ENCODE data around the gene IRAG1. TPM values are rescaled to one million over a fixed set of nuclear protein-coding genes. Genes with fewer than 3 reads are reported as not detected.
A peak's percentile ranks its signal among the peaks of the same experiment; 100 is the strongest.
"Not testable (repeated sequence)": the region's sequence is repeated elsewhere in the genome, so short reads cannot be mapped to it uniquely, and the experiment has no call there.

Gene IRAG1
- polyA plus RNA-seq, 2 donors, result 5.7 to 8.6 TPM

DNA sequence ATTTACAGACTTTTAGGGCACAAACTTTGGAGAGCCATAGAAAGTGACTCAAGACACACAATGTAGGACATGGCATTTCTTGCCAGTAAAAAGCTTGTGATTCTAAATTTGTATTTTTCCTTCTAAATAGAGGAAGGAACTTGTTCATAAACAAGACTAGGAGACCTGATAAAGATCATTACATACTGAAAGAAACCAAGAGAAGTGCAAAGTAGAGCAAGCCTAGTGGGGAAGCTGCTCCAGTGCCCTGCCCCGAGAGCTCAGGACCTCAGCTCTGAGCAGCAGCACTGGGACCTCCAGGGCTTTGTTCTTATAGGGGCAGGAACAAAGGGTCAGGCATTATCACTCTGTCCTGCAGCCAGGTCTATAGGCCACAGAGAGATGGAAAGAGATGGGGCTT lies 7.2 kb downstream of the IRAG1 start:
- peaks cover 0 to 3% of the 10 kb centered on the region in 2 donors for H3K4me1 ChIP-seq (ENCODE audit: control insufficient read depth in 2 of 2, insufficient read depth in 2 of 2, low read length in 1 of 2)
- no peaks in the 10 kb centered on the region for H3K9me3 ChIP-seq (ENCODE audit: control insufficient read depth in 2 of 2, insufficient read depth in 1 of 2, low read depth in 1 of 2, low read length in 1 of 2)
- no peaks in the 10 kb centered on the region for H3K27me3 ChIP-seq (ENCODE audit: control insufficient read depth in 1 of 2, insufficient read depth in 2 of 2, low read length in 2 of 2)
- H3K4me3 ChIP-seq (ENCODE audit: low read depth in 1 of 2, low read length in 2 of 2), result no peak overlapping the region
- H3K27ac ChIP-seq (ENCODE audit: low read depth in 2 of 2, low read length in 1 of 2), result no peak overlapping the region
- WGBS, 2 donors, result 67 to 68% methylated on average over 1 of the region's 1 CpG
- no peaks in the 10 kb centered on the region for H3K36me3 ChIP-seq (ENCODE audit: control insufficient read depth in 2 of 2, insufficient read depth in 2 of 2, low read length in 1 of 2)

DNA sequence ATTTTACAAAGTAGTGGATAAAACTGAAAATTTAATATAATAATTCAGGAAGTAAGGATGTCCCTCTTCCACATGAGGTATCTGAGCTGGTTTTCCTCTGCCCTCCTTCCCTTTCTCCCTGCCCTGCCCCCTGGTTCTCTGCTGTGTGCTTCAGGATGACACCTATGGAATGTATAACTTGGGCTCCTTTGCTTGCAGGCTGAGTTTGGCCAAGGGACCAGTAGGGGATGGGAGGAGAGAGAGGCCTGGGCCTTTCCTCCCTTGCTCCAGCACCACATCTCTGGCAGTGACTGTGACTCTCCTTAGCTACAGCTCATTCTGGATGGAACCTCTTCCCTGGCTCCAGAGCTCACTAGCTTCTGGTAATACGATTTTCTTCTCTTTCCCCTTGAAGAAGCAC lies 10.1 kb downstream of the IRAG1 start:
- Histone ChIP-seq H3K36me3 (ENCODE audit: control insufficient read depth in 2 of 2, insufficient read depth in 2 of 2, low read length in 1 of 2) (no peaks in the 10 kb centered on the region), H3K4me1 (ENCODE audit: control insufficient read depth in 2 of 2, insufficient read depth in 2 of 2, low read length in 1 of 2) (peaks cover 0 to 3% of the 10 kb centered on the region in 2 donors), H3K27ac (ENCODE audit: low read depth in 2 of 2, low read length in 1 of 2) (no peak overlapping the region), H3K27me3 (ENCODE audit: control insufficient read depth in 1 of 2, insufficient read depth in 2 of 2, low read length in 2 of 2) (no peaks in the 10 kb centered on the region), H3K4me3 (ENCODE audit: low read depth in 1 of 2, low read length in 2 of 2) (no peak overlapping the region), H3K9me3 (ENCODE audit: control insufficient read depth in 2 of 2, insufficient read depth in 1 of 2, low read depth in 1 of 2, low read length in 1 of 2) (no peaks in the 10 kb centered on the region)
- WGBS, 2 donors, result 48 to 64% methylated on average over 1 of the region's 1 CpG

GRCh38 chr11:10680956-10681487 lies 12.5 kb downstream of the IRAG1 start:
- Histone ChIP-seq H3K4me1 (ENCODE audit: control insufficient read depth in 2 of 2, insufficient read depth in 2 of 2, low read length in 1 of 2) (no peaks in the 10 kb centered on the region), H3K36me3 (ENCODE audit: control insufficient read depth in 2 of 2, insufficient read depth in 2 of 2, low read length in 1 of 2) (no peaks in the 10 kb centered on the region), H3K9me3 (ENCODE audit: control insufficient read depth in 2 of 2, insufficient read depth in 1 of 2, low read depth in 1 of 2, low read length in 1 of 2) (no peaks in the 10 kb centered on the region), H3K4me3 (ENCODE audit: low read depth in 1 of 2, low read length in 2 of 2) (no peak overlapping the region), H3K27me3 (ENCODE audit: control insufficient read depth in 1 of 2, insufficient read depth in 2 of 2, low read length in 2 of 2) (no peaks in the 10 kb centered on the region), H3K27ac (ENCODE audit: low read depth in 2 of 2, low read length in 1 of 2) (no peak overlapping the region)
- WGBS, 2 donors, result 89 to 90% methylated on average over 3 of the region's 3 CpGs

DNA sequence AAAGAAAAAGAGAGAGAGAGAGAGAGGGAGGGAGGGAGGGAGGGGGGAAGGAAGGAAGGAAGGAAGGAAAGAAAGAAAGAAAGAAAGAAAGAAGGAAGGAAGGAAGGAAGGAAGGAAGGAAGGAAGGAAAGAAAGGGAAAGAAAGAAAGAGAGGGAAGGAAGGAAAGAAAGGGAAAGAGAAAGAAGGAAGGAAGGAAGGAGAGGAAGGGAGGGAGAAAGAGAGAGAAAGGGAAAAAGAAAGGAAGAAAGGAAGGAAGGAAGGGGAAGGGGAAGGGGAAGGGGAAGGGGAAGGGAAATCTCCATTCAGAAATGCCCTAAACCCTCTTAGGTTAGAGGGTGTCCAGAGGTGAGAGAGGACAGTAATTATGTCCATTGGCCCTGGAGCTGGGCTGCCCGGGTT lies 13.3 kb downstream of the IRAG1 start:
- WGBS, 2 donors, result 88 to 90% methylated on average over 1 of the region's 1 CpG
- not testable (repeated sequence) for H3K27ac ChIP-seq (ENCODE audit: low read depth in 2 of 2, low read length in 1 of 2)

GRCh38 chr11:10679644-10680043 lies 13.9 kb downstream of the IRAG1 start:
- 53 to 67% methylated on average over 4 of the region's 4 CpGs for WGBS, 2 donors
- Histone ChIP-seq H3K4me3 (ENCODE audit: low read depth in 1 of 2, low read length in 2 of 2) (no peak overlapping the region), H3K9me3 (ENCODE audit: control insufficient read depth in 2 of 2, insufficient read depth in 1 of 2, low read depth in 1 of 2, low read length in 1 of 2) (no peaks in the 10 kb centered on the region), H3K4me1 (ENCODE audit: control insufficient read depth in 2 of 2, insufficient read depth in 2 of 2, low read length in 1 of 2) (no peaks in the 10 kb centered on the region), H3K27me3 (ENCODE audit: control insufficient read depth in 1 of 2, insufficient read depth in 2 of 2, low read length in 2 of 2) (no peaks in the 10 kb centered on the region), H3K36me3 (ENCODE audit: control insufficient read depth in 2 of 2, insufficient read depth in 2 of 2, low read length in 1 of 2) (no peaks in the 10 kb centered on the region), H3K27ac (ENCODE audit: low read depth in 2 of 2, low read length in 1 of 2) (no peak overlapping the region)

More for the DNA sequence above, 13.3 kb downstream of the IRAG1 start:
- not testable (repeated sequence) for H3K4me1 ChIP-seq (ENCODE audit: control insufficient read depth in 2 of 2, insufficient read depth in 2 of 2, low read length in 1 of 2); H3K27me3 ChIP-seq (ENCODE audit: control insufficient read depth in 1 of 2, insufficient read depth in 2 of 2, low read length in 2 of 2); H3K9me3 ChIP-seq (ENCODE audit: control insufficient read depth in 2 of 2, insufficient read depth in 1 of 2, low read depth in 1 of 2, low read length in 1 of 2); H3K36me3 ChIP-seq (ENCODE audit: control insufficient read depth in 2 of 2, insufficient read depth in 2 of 2, low read length in 1 of 2); H3K4me3 ChIP-seq (ENCODE audit: low read depth in 1 of 2, low read length in 2 of 2)

GRCh38 chr11:10678101-10678500 lies 15.5 kb downstream of the IRAG1 start:
- WGBS, 2 donors, result 70 to 78% methylated on average over 5 of the region's 5 CpGs
- no peaks in the 10 kb centered on the region for H3K9me3 ChIP-seq (ENCODE audit: control insufficient read depth in 2 of 2, insufficient read depth in 1 of 2, low read depth in 1 of 2, low read length in 1 of 2)
- H3K27ac ChIP-seq (ENCODE audit: low read depth in 2 of 2, low read length in 1 of 2), result no peak overlapping the region
- no peaks in the 10 kb centered on the region for H3K27me3 ChIP-seq (ENCODE audit: control insufficient read depth in 1 of 2, insufficient read depth in 2 of 2, low read length in 2 of 2)
- H3K36me3 ChIP-seq (ENCODE audit: control insufficient read depth in 2 of 2, insufficient read depth in 2 of 2, low read length in 1 of 2), result no peaks in the 10 kb centered on the region
- no peak overlapping the region for H3K4me3 ChIP-seq (ENCODE audit: low read depth in 1 of 2, low read length in 2 of 2)
- H3K4me1 ChIP-seq (ENCODE audit: control insufficient read depth in 2 of 2, insufficient read depth in 2 of 2, low read length in 1 of 2), result no peaks in the 10 kb centered on the region

- H3K4me1 ChIP-seq (ENCODE audit: control insufficient read depth in 2 of 2, insufficient read depth in 2 of 2, low read length in 1 of 2), result no peaks in the 10 kb centered on the region
- WGBS, 2 donors, result 71 to 74% methylated on average over 3 of the region's 3 CpGs
- no peaks in the 10 kb centered on the region for H3K9me3 ChIP-seq (ENCODE audit: control insufficient read depth in 2 of 2, insufficient read depth in 1 of 2, low read depth in 1 of 2, low read length in 1 of 2)
- no peaks in the 10 kb centered on the region for H3K27me3 ChIP-seq (ENCODE audit: control insufficient read depth in 1 of 2, insufficient read depth in 2 of 2, low read length in 2 of 2)
- H3K4me3 ChIP-seq (ENCODE audit: low read depth in 1 of 2, low read length in 2 of 2), result no peak overlapping the region
- H3K36me3 ChIP-seq (ENCODE audit: control insufficient read depth in 2 of 2, insufficient read depth in 2 of 2, low read length in 1 of 2), result no peaks in the 10 kb centered on the region
- H3K27ac ChIP-seq (ENCODE audit: low read depth in 2 of 2, low read length in 1 of 2), result no peak overlapping the region
Measured at GRCh38 chr11:10676919-10677318, 16.6 kb downstream of the IRAG1 start.

- Histone ChIP-seq H3K4me3 (ENCODE audit: low read depth in 1 of 2, low read length in 2 of 2) (no peak overlapping the region), H3K27ac (ENCODE audit: low read depth in 2 of 2, low read length in 1 of 2) (peak overlapping the region; percentile 57 to 66), H3K27me3 (ENCODE audit: control insufficient read depth in 1 of 2, insufficient read depth in 2 of 2, low read length in 2 of 2) (no peaks in the 10 kb centered on the region), H3K9me3 (ENCODE audit: control insufficient read depth in 2 of 2, insufficient read depth in 1 of 2, low read depth in 1 of 2, low read length in 1 of 2) (no peaks in the 10 kb centered on the region), H3K4me1 (ENCODE audit: control insufficient read depth in 2 of 2, insufficient read depth in 2 of 2, low read length in 1 of 2) (no peaks in the 10 kb centered on the region), H3K36me3 (ENCODE audit: control insufficient read depth in 2 of 2, insufficient read depth in 2 of 2, low read length in 1 of 2) (no peaks in the 10 kb centered on the region)
- 29 to 32% methylated on average over 10 of the region's 10 CpGs for WGBS, 2 donors
Measured at GRCh38 chr11:10674911-10675440, 18.6 kb downstream of the IRAG1 start.

GRCh38 chr11:10674440-10674855 lies 19.1 kb downstream of the IRAG1 start:
- H3K27me3 ChIP-seq (ENCODE audit: control insufficient read depth in 1 of 2, insufficient read depth in 2 of 2, low read length in 2 of 2), result no peaks in the 10 kb centered on the region
- H3K4me3 ChIP-seq (ENCODE audit: low read depth in 1 of 2, low read length in 2 of 2), result no peak overlapping the region
- H3K27ac ChIP-seq (ENCODE audit: low read depth in 2 of 2, low read length in 1 of 2), result peak overlapping the region; percentile 57 to 66
- H3K36me3 ChIP-seq (ENCODE audit: control insufficient read depth in 2 of 2, insufficient read depth in 2 of 2, low read length in 1 of 2), result no peaks in the 10 kb centered on the region
- H3K9me3 ChIP-seq (ENCODE audit: control insufficient read depth in 2 of 2, insufficient read depth in 1 of 2, low read depth in 1 of 2, low read length in 1 of 2), result no peaks in the 10 kb centered on the region
- H3K4me1 ChIP-seq (ENCODE audit: control insufficient read depth in 2 of 2, insufficient read depth in 2 of 2, low read length in 1 of 2), result no peaks in the 10 kb centered on the region
- WGBS, 2 donors, result 30 to 40% methylated on average over 6 of the region's 6 CpGs

DNA sequence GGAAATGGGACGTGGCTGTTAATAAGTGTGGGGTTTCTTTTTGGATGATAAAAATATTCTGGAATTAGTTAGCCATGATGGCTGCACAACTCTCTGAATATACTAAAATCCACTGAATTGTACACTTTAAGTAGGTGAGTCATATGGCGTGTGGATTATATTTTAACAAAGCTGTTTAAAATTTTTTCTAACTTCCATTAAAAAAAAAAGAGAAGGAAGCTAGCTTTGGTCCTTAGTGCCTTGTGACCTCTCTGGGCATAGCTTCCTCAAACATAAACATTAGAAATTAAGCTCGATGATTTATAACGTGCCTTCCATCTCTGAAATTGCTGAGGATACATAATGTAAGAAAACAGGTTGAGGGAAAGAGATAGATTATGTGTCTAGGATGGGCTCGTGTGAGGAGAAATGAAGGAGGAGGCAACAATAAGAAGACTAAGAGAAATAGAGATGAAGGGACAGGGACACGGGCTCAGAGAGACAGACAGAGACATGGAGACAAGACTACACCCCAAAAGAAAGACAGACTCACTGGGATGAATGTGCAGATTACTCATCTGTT lies 20.0 kb downstream of the IRAG1 start:
- Histone ChIP-seq H3K4me3 (ENCODE audit: low read depth in 1 of 2, low read length in 2 of 2) (no peak overlapping the region), H3K4me1 (ENCODE audit: control insufficient read depth in 2 of 2, insufficient read depth in 2 of 2, low read length in 1 of 2) (no peaks in the 10 kb centered on the region), H3K27me3 (ENCODE audit: control insufficient read depth in 1 of 2, insufficient read depth in 2 of 2, low read length in 2 of 2) (no peaks in the 10 kb centered on the region), H3K27ac (ENCODE audit: low read depth in 2 of 2, low read length in 1 of 2) (peak overlapping the region in 1 of 2 donors; percentile 57), H3K36me3 (ENCODE audit: control insufficient read depth in 2 of 2, insufficient read depth in 2 of 2, low read length in 1 of 2) (no peaks in the 10 kb centered on the region), H3K9me3 (ENCODE audit: control insufficient read depth in 2 of 2, insufficient read depth in 1 of 2, low read depth in 1 of 2, low read length in 1 of 2) (no peaks in the 10 kb centered on the region)
- WGBS, 2 donors, result 52 to 65% methylated on average over 6 of the region's 6 CpGs
